ENCODE results near the gene C1orf21.

The C1orf21 gene

GRCh38 chr1:184487531-184488193 lies 100.8 kb downstream of the C1orf21 start:
- no peak for DNase-seq

GRCh38 chr1:184489908-184490307 lies 103.1 kb downstream of the C1orf21 start:
- DNase-seq: no peak

GRCh38 chr1:184492536-184492935 lies 105.7 kb downstream of the C1orf21 start:
- no peak for DNase-seq

GRCh38 chr1:184493987-184494388 lies 107.2 kb downstream of the C1orf21 start:
- DNase-seq: no peak

GRCh38 chr1:184494929-184495328 lies 108.1 kb downstream of the C1orf21 start:
- no peak for DNase-seq

- DNase-seq: peak; percentile 63 to 84
Measured at GRCh38 chr1:184497959-184498723, 111.3 kb downstream of the C1orf21 start.

- peak in 1 of 2 experiments; percentile 37 for DNase-seq
Measured at GRCh38 chr1:184499616-184500015, 112.8 kb downstream of the C1orf21 start.

- no peak for DNase-seq
Measured at GRCh38 chr1:184502161-184502560, 115.3 kb downstream of the C1orf21 start.

GRCh38 chr1:184503221-184503749 lies 116.5 kb downstream of the C1orf21 start:
- no peak for DNase-seq

- no peak for DNase-seq
Measured at GRCh38 chr1:184504040-184504954, 117.5 kb downstream of the C1orf21 start.

- DNase-seq: no peak
Measured at GRCh38 chr1:184504955-184505338, 118.1 kb downstream of the C1orf21 start.

- DNase-seq: no peak
Measured at GRCh38 chr1:184506481-184506880, 119.7 kb downstream of the C1orf21 start.

- no peak for DNase-seq
Measured at GRCh38 chr1:184507165-184507564, 120.3 kb downstream of the C1orf21 start.

GRCh38 chr1:184507604-184508280 lies 120.9 kb downstream of the C1orf21 start:
- DNase-seq: no peak

GRCh38 chr1:184509105-184509504 lies 122.3 kb downstream of the C1orf21 start:
- DNase-seq: no peak

- DNase-seq: no peak
Measured at GRCh38 chr1:184510110-184510509, 123.3 kb downstream of the C1orf21 start.

- no peak for DNase-seq
Measured at GRCh38 chr1:184512724-184513123, 125.9 kb downstream of the C1orf21 start.

- DNase-seq: no peak
Measured at GRCh38 chr1:184513421-184513820, 126.6 kb downstream of the C1orf21 start.

- no peak for DNase-seq
Measured at GRCh38 chr1:184513966-184514365, 127.1 kb downstream of the C1orf21 start.

GRCh38 chr1:184514447-184514846 lies 127.6 kb downstream of the C1orf21 start:
- no peak for DNase-seq

GRCh38 chr1:184517130-184517529 lies 130.3 kb downstream of the C1orf21 start:
- DNase-seq: no peak

- DNase-seq: no peak
Measured at GRCh38 chr1:184518736-184519357, 132.0 kb downstream of the C1orf21 start.

Data from NCI-H524 (cell line).